HG03439 (cell line): Measurements from ENCODE around the gene ZDHHC5.
"Not testable (repeated sequence)": the region's sequence is repeated elsewhere in the genome, so short reads cannot be mapped to it uniquely, and the experiment has no call there.

Experiments used
- ATAC-seq: cut with Tn5 transposase; IDR thresholded peaks from one replicate; pipeline ENCODE4 v1.9.1; 2021; ENCODE audit warnings: mild to moderate bottlenecking, moderate library complexity; ENCODE audit not compliant: unreplicated experiment

ZDHHC5 gene

GRCh38 chr11:57662893-57663292 lies 5.0 kb upstream of the ZDHHC5 start:
- no peak for ATAC-seq

DNA sequence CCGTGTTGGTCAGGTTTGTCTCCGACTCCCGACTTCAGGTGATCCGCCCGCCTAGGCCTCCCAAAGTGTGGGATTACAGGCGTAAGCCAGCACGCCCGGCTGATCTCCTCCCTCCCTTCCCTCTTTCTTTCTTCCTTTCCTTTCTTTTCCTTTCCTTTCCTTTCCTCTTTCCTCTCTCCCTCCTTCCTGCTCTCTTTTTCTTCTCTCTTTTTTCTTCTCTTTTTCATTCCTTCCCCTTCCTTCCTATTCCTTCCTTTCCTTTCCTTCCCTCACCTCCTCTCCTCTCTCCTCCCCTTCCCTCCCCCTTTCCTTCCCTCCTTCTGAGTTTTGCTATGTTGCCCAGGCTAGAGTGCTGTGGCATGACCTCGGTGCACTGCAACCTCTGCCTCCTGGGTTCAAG lies 3.9 kb upstream of the ZDHHC5 start:
- ATAC-seq: no peak

GRCh38 chr11:57667117-57667735 lies 688 bp upstream of the ZDHHC5 start:
- peak; percentile 78 for ATAC-seq

DNA sequence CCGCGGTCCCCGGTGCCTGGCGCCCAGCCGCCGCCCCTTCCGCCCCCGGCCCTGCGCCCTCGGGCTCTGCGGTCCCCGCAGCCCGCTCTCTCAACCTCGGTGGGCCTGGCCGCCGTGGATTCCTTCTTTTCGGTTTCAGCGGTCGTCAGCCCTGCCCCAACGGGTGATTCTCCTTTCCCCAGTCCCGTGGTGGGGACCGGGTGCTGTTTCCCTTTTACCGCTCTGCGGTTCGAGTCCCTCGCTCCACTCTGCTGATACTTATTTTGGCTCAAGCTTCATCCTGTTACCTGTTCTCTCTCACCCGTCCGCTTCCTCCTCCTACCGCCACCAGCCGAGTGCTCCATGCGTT lies 494 bp downstream of the ZDHHC5 start:
- ATAC-seq: peak; percentile 2

DNA sequence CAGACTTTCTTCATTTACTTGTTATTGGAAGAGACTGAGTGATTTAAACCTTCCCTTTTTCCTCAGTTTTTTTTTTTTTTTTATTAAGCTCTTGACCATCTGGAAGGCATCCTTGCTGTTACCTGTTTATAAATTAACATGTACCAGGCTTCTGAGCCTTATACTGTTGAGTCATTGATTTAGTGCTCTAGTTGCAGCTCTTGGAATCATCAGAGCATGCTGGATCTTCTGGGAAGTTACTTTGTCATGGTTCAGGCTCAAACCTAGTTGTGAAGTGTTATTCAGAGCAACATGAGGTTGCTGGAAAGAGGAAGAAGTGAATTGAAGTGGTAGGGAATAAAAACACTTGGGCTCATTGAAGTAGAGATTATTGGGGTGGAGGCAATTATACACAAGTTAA lies 6.3 kb downstream of the ZDHHC5 start:
- ATAC-seq: no peak

GRCh38 chr11:57675176-57675941 lies 7.4 kb downstream of the ZDHHC5 start:
- ATAC-seq: no peak

DNA sequence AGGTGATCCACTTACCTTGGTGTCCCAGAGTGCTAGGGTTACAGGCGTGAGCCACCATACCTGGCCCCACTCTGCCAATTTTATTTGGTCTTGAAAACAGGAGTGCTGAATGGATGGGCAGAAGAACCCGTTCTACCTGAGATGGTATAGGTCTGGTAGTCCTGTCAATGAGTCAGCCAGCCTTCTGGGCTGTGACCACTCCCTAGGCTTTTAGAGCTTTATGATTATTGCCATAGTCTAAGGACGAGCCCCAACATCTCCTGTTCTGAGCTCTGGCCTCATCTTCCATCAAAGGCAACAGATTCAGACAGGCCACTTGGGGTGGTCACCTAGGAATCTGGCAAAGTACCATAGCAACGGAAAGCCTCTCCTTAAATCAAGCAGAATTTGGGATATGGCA lies 11.5 kb downstream of the ZDHHC5 start:
- no peak for ATAC-seq

DNA sequence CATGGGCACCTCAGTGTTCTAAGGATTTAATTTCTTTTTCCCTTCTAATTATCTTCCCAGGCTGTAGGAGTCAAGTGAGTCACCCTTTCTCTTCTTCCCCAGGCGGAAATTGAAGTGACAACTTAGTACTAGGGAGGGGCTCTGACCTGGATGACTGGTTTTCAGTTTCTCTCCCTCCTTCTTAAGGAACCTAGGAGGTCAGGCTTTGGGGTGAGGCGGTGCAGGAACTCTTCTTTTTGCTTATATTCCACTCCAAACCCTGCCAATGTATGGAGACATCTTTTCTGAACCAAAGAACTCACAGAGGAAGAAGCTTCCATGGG lies 12.6 kb downstream of the ZDHHC5 start:
- no peak for ATAC-seq

- no peak for ATAC-seq
Observed at GRCh38 chr11:57681168-57681567, 13.3 kb downstream of the ZDHHC5 start.

DNA sequence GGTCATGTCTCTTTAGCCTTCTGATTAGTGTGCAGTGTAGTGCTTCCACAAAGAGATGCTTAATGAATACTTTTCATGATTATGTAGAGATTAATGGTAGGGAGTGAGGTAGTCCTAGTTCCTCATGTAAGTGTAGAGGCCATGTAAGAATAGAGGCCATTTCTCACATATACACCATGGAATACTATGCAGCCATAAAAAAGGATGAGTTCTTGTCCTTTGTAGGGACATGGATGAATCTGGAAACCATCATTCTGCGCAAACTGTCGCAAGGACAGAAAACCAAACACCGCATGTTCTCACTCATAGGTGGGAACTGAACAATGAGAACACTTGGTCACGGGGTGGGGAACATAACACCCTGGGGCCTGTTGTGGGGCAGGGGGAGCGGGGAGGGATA lies 22.6 kb downstream of the ZDHHC5 start:
- not testable (repeated sequence) for ATAC-seq

DNA sequence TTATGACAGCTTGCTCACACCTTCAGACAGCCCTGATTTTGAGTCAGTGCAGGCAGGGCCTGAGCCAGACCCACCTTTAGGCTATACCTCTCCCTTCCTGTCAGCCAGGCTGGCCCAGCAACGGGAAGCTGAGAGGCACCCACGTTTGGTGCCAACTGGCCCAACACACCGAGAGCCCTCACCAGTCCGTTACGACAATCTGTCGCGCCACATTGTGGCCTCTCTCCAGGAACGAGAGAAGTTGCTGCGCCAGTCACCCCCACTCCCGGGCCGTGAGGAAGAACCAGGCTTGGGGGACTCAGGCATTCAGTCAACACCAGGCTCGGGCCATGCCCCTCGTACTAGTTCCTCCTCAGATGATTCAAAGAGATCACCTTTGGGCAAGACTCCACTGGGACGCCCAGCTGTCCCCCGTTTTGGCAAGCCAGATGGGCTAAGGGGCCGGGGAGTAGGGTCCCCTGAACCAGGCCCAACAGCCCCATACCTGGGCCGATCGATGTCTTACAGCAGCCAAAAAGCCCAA lies 31.0 kb downstream of the ZDHHC5 start:
- no peak for ATAC-seq

GRCh38 chr11:57699813-57700212 lies 31.9 kb downstream of the ZDHHC5 start:
- no peak for ATAC-seq

DNA sequence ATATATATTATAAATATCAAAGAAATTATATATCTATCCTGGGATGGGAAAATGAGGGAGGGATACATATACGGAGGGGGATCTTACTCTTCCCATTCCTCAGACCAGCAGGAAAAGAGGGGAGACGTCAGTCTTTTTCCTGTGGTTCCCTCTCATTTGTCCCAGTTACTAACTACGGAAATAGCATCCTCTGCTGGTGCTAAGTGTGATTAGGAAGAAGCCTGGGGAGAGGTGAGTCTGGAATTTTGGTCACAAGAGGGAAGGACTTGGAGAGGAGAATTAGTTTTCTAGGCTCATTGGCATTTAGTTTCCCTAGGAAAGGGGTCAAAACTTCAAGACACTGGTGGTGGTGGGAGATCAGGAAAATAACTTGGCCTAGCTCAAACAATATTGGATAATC lies 32.5 kb downstream of the ZDHHC5 start:
- ATAC-seq: no peak

GRCh38 chr11:57703341-57703740 lies 35.4 kb downstream of the ZDHHC5 start:
- no peak for ATAC-seq

DNA sequence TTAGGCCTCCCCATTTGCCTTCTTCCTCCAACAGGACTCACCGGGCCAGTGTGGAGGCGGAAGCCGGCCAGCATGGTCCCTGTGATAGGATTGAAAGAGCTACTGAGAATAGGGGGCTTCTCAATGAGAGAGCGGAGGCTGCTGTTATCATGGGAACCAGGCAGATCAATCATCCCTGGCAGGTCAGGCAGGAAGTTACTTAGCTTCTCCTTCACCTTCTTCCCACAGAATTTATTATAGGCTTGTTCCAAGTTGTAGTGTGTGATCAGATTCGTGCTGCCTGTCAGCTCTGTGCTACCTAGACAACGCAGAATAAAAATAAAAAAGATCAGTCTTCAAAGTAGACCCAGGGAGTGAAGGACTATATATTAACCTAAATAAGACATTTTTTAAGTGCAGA lies 37.0 kb downstream of the ZDHHC5 start:
- no peak for ATAC-seq

DNA sequence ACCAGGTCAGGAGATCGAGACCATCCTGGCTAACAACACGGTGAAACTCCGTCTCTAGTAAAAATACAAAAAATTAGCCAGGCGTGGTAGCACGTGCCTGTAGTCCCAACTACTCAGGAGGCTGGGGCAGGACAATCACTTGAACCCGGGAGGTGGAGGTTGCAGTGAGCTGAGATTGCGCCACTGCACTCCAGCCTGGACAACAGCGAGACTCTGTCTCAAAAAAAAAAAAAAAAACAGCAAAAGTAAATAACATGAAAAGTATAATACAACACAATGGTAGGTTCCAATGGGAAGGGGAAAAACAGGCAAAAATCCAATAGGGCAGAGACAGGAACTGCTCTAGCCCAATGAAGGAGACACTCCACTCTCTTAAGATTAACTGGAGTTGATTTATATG lies 37.5 kb downstream of the ZDHHC5 start:
- not testable (repeated sequence) for ATAC-seq

DNA sequence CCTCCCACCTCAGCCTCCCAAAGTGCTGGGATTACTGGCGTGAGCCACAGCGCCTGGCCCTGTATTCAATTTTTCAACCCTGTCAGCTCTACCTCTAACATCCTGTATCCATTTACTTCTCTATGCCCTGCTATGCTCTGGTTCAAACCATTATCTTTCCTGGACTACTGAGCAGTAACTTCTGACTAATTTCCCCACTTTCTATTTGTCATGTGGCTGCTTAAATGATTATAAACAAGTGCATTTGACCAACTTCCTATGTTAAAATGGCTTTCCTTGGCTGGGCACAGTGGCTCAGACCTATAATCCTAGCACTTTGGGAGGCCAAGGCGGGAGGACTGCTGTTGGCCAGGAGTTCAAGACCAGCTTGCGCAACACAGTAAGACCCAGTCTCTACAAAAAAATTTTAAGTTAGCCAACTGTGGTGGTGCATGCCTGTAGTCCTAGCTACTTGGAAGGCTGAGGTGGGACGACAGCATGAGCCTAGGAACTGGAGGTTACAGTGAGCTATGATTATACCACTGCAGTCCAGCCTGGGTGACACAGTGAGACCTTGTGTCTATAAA lies 42.0 kb downstream of the ZDHHC5 start:
- ATAC-seq: no peak

DNA sequence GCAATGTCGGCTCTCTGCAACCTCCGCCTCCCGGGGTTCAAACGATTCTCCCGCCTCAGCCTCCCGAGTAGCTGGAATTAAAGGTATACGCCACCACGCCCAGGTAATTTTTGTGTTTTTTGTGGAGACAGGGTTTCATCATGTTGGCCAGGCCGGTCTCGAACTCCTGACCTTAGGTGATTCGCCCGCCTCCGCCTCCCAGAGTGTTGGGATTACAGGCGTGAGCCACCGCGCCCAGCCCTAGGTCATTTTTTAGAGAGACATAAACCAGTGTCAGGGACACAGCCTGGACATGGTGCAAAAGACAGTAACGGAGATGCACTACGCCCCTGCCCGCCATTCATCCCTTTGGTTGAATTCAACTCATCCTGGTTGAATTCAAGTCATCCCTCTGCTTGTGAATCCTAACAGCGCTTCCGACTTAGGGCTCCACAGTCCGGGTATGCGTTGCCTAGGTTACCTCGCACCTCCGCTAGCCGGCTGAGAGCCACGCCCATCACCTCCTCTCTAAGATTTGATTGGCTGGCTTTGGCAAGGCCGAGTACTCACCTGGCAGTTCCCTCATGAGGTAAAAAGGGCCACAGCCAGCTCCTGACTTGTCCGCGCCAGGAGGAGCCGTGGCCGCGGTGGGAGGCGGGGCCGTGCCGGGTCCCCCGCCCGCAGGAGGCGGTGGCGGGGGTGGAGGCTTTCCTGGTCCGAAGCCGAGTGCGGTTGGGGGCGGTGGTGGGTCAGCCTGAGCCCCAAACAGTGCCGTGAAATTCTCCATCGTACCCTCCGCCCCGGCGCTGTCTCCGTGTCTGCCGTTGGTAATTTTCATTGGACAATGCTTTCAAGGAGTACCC lies 43.7 kb downstream of the ZDHHC5 start, which contains the start of gene MED19:
Gene MED19, minus strand, starts transcription at position 802 of the 842 bp plus-strand sequence. Its CDS starts 36 bp downstream, at position 766.
- peak; percentile 50 for ATAC-seq

DNA sequence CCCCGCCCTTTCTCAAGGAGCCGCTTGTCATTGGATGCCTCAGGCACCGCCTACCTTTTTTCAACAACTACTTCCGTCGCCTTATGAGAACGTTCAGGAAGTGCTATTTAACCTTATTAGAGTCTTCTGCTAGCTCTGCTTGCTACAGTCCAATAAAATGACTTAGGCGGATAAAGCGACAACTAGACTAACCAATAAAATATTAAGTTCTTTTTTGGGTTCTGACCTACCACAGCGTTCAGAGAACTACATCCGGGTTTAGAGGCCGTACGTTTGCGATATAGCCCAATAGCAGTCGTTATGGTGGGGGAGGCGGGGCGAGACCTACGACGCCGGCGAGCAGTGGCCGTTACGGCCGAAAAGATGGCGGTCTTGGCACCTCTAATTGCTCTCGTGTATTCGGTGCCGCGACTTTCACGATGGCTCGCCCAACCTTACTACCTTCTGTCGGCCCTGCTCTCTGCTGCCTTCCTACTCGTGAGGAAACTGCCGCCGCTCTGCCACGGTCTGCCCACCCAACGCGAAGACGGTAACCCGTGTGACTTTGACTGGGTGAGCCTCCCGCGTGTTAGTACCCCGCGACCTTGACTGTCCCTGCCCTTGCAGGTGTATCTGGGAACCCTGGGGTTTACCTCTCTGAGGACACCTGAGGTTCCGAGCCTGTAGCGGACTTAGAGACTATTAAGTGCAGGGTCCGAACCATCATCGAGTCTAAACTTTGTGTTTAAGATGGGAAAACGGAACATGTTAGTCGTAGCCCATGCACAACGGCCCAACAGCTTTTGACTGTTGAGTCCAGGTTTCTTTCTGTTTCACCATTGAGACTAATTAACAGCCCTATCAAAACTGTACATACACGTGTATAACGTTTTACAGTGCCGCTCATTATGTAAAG lies 44.6 kb downstream of the ZDHHC5 start, which contains the start of gene TMX2:
Gene TMX2, plus strand, starts transcription at position 338 of the 895 bp plus-strand sequence. Its CDS starts 26 bp downstream, at position 364.
- ATAC-seq: peak; percentile 94

DNA sequence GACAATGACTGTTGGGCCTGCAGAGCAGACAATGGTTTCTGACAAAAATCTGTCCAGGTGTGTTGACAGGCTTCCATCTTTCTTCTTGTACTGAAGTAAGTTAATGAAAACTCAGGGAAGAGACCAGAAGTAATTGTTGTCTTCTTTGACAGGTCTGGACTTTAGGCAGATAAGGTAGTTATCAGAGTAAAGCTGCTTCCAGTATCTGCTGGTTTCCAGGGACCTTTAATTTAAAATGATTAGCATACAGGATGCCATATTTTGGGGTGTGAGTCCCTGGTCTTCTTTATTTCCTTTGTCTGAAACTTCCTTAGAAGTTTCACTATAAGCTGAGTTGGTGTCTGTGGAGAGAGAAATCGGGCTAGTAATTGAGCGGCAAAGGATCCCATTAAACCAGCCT lies 45.9 kb downstream of the ZDHHC5 start:
- no peak for ATAC-seq
